Dedifferentiated amniotic fluid mesenchymal stem cell (primary cell): Measurements from ENCODE around the gene RFTN1.
"Not testable (repeated sequence)": the region's sequence is repeated elsewhere in the genome, so short reads cannot be mapped to it uniquely, and the experiment has no call there.

Experiments
- DNase-seq: peaks from one replicate; pipeline ENCODE4 v3.0.0-alpha.2; 2016; ENCODE audit errors: extremely low spot score

RFTN1 gene

DNA sequence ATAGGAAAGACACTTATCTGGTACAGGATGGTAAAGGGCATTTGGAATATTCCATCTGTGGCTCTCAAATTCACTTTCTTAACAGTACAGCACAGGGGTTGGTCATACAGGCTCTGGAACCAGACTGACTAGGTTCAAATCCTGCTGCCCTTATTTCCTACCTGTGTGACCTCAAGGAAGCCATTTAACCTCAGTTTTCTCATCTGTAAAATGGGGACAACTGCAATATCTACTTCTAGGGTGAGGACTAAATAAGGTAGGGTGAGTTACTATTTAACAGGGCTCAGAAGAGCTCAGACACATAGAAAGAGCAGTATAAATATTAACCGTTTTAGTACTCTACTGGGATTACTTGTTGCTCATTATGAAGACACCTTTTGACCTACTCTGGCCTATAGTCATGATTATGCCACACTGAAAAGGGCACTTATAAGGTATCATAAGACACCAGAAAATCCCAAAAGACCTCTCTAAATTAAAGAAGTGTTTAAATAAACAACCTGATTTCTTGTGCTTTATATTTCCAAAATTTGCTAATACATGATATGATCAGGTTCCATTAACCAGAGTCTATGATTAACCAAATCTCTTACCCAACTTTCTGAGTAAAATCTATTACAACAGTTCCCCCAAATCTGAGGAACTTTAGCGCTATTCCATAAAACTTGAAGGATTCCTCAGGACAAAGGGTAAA is 6.5 kb downstream of the RFTN1 start:
- no peak for DNase-seq

DNA sequence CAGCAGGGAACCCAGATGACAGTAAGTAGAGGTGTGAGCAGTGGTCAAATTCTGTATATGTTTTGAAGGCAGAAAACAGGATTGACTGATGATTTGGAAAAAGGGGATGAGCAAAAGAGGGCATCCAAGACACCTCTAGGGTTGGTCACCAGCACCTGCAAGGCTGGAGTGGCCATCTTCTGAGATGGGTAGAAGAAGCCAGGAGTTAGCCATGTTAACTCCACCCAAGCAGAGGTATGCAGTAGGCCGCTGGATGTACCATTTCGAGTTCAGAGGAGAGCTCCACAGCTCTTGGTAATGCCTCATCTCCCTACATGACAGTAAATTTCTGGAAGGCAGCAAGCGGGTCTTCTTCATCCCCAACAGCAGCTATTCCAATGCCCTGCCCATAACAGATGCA is 7.0 kb downstream of the RFTN1 start:
- DNase-seq = no peak

DNA sequence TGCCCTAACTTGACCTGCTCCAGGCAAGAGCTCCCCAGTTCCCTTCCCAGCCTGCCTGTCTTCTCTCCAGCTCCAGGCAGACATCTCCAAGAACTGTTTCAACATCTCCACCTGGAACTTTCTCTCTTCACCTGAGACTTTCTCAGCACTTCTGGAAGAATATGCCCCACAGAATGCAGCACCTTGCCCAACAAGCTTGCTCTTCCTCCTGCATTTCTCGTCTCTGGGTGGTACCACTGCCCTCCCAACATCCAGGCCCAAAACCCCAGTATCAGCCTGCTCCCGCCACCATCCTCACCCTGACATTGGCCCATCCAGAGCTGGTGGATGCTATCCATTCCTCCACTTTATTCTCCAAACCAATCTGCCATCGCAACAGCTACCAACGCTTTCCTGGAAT is 8.8 kb downstream of the RFTN1 start:
- DNase-seq = no peak

- no peak for DNase-seq
Measured at GRCh38 chr3:16504242-16504641, 9.3 kb downstream of the RFTN1 start.

GRCh38 chr3:16503191-16503776 is 10.2 kb downstream of the RFTN1 start:
- no peak for DNase-seq

- no peak for DNase-seq
Measured at GRCh38 chr3:16502347-16502908, 11.1 kb downstream of the RFTN1 start.

DNA sequence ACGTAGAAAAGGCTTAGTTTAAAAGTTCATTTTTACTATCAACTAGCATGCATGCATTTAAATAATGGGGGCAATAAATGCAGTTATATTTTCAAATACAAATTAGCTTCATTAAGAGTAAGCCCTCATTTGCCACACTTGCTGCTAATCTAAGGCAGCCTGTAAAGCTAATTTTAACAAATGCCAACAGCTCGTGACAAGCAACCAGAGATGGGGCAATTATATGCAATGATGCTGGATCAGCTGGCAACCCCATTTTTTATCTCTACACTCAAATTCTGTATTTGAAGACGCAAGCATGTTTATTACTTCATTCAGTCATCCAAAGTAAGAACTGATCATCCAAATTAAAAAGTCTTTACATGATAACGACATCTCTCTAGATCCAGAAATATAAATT is 12.1 kb downstream of the RFTN1 start:
- DNase-seq = no peak

- no peak for DNase-seq
Measured at GRCh38 chr3:16500911-16501310, 12.6 kb downstream of the RFTN1 start.

DNA sequence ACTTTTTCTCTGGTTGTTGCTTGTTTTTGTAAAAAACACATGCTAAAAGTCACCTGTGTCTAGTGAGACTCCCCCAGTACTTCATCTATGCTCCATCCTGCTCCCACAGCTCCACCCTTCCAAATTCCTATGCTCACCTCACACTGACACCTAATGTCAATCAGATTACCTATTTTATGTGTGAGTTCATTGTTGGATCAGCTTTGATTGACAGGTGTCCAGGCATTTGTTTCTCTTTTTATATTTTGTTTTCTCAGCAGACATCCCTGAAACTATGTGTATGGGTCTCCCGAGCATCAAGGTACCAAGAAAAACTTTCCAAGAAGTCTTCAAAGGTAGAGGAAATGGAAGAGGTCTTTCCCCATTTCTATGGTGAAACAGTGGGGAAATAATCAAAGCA is 13.4 kb downstream of the RFTN1 start:
- no peak for DNase-seq

DNA sequence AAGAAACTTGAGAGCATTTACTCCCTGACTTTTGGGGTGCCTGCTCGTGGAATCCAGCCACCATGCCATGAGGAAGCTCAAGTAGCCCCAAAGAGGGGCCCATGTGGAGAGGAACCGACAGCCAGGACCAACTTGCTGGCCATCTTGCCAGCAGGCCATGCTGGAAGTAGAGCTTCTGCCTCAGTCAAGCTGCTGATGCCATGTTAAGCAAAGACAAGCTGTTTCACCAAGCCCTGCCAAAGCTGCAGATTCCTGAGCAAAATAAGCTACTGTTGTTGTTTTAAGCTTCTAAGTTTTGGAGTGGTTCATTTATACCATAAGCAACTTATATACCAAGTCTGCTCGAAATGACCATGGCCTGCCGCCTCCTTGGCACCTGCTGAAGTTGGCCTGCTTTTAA is 14.1 kb downstream of the RFTN1 start:
- DNase-seq = no peak

DNA sequence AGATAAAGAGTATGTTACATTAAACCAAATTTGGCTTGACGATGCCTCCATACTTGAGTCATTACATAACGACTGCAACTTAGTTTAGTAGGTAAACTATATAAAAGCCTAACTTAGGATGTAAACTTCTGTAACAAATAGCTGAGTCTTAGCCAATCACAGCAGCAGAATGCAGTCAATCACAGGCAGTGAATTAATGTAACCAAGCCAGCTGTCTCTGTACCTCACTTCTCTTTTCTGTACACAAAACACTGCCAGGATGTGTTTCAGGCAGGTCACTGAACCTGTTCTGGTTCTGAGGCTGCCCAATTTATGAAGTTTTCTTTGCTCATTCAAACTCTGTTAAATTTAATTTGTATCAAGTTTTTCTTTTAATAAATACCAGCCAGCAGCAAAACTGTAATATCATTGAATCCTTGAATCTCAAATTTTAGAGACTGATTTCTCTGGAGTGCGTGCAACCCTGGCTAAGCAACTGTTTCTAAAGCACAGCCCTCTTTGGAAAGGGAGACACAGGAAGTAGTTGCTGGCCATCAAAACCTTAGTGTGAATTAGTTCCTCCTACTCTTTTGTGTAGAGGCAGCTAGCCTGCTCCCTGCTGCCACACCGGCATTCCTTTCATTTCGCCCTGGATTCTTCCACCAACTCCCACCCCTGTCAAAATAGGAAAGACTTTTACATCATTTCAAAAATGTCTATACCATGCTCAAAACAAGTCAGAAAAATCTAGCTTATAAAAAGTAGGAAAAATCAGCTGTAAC is 15.2 kb downstream of the RFTN1 start:
- no peak for DNase-seq

DNA sequence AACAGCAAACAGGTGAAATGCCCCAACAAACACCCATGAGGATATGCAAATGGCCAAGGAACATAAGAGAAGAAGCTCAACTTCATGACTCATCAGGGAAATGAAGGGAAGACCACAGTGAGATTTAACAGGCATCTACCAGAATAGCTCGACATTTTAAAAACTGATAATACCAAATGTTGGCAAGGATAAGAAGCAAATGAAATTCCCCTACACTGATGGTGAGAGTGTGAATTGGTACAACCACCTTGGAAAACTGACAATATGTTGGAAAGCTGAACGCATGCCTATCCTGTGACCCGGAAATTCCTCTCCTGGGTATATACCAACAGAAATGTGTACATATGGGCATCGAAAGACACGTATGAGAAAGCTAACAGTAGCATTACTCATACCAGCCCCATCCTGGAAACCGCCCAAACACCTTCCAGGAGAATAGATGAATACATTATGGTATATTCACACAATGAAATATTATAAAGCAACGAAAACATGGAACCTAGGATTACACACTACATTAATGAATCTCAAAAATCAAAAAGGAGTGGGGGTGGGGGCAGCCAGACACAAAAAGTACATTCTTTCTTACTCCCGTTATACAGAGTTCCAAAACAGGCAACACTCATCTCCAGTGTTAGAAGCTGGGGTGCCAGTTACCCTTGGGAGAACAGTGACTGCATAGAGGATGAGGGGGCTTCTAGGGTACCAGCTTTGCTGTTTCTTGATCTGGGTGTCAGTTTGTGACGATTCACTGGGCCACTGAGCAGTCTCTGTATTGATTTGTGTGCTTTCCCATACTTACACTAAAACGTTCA is 16.9 kb downstream of the RFTN1 start:
- DNase-seq = no peak

- DNase-seq = no peak
Measured at GRCh38 chr3:16496008-16496407, 17.5 kb downstream of the RFTN1 start.

DNA sequence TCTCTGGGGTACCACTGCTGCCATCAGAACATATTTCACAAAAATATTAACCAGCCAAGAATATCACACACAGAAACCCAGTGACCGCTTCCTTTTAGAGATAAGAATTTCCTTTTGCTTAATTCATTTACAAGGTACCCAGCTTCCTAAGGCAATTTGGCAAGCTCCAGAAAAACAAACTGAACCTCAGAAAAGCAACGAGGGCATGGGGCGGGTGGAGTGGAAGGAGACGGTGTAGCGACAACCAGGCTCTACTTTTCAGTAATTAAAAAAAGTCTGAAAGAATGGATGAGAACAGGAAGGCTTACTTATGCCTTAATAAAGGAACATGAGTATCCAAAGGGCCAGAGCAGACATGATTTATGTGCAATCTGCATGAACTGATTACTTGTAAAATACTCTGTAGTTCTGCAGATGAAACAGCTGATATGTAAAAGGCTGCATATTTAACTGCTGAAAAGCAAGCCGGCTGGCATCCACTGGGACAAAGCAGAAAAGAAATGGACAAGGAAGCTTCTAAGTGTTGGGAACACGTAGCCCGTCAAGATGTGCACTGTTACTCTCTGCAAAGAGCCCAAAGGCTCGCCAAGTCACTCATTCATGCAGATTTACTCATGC is 18.6 kb downstream of the RFTN1 start:
- DNase-seq = no peak

DNA sequence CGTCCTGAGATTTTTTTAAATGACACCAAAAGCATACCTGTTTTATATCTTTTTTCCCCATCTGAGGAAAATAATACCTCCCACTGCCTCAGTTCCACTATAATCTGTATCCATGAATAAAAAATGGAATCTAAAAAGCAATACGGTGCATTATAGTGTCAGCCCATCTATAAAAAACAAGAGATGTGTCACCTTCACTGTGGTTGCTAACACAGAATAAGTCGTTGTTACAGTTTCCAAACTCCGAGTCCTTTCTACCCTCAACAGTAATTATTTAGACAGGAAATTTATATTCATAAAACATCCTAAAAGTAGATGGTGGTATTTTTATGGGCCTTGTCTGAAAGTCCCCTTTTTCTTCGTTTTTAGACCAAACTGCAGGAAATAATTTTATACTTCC is 19.4 kb downstream of the RFTN1 start:
- no peak for DNase-seq

GRCh38 chr3:16490062-16490619 is 23.4 kb downstream of the RFTN1 start:
- no peak for DNase-seq

- not testable (repeated sequence) for DNase-seq
Measured at GRCh38 chr3:16489326-16490061, 24.0 kb downstream of the RFTN1 start.

DNA sequence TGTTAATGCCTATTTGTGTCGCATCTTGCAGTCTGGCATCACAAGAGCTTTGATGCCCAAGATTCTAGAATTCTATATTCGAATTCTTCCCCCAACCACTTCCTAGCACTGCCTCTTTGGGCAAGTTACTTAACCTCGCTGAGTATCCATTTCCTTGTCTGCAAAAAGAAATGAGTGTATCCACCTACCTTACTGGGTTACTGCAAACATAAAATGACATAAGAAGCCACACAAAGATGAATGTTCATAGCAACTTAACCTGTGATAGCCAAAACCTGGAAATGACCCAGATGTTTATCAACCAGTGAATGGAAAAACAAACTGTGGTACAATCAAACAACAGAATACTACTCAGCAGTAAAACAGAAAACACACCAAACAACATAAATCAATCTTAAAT is 24.9 kb downstream of the RFTN1 start:
- DNase-seq = no peak

GRCh38 chr3:16487511-16488175 is 25.9 kb downstream of the RFTN1 start:
- DNase-seq = no peak

DNA sequence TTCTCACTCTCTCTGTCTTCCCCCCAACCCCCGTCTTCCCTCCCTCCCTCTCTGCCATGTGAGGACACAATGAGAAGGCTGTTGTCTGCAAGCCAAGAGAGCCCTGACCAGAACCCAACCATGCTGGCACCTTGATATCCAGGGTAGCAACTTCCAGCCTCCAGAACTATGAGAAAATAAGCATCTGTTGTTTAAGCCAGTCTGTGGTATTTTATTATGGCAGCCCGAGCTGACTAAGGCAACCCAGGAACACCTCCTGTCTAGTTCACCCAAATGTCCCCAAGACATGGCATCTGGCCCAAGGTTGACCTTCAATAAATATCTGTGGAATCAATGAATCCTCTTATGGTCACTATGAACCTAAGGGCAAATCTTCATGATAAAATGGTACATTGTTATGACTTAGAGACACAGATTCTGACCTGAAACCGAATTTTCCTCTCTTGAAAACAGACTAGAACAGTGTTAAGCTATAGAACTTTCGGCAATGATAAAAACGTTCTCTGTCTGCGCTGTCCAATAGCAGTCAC is 26.5 kb downstream of the RFTN1 start:
- no peak for DNase-seq
